DOHH2 (cell line): ENCODE results near the gene TRAPPC14.

Source experiments
- EZH2phosphoT487 ChIP-seq: fragments of 200-600 bp; sonication (generic); IDR thresholded peaks from 2 replicates; pipeline ENCODE4 v1.6.1; 2017; ENCODE audit warnings: borderline replicate concordance, mild to moderate bottlenecking, antibody characterized with exemption, low read length, moderate library complexity, mixed read lengths
- TF ChIP-seq, protein P1 (sequence below): fragments of 200-600 bp; sonication (generic); IDR thresholded peaks from one replicate; pipeline ENCODE4 v1.5.1; 2014; ENCODE audit warnings: antibody characterized with exemption, mild to moderate bottlenecking, low read depth, low read length; ENCODE audit not compliant: poor library complexity, severe bottlenecking

DNA sequence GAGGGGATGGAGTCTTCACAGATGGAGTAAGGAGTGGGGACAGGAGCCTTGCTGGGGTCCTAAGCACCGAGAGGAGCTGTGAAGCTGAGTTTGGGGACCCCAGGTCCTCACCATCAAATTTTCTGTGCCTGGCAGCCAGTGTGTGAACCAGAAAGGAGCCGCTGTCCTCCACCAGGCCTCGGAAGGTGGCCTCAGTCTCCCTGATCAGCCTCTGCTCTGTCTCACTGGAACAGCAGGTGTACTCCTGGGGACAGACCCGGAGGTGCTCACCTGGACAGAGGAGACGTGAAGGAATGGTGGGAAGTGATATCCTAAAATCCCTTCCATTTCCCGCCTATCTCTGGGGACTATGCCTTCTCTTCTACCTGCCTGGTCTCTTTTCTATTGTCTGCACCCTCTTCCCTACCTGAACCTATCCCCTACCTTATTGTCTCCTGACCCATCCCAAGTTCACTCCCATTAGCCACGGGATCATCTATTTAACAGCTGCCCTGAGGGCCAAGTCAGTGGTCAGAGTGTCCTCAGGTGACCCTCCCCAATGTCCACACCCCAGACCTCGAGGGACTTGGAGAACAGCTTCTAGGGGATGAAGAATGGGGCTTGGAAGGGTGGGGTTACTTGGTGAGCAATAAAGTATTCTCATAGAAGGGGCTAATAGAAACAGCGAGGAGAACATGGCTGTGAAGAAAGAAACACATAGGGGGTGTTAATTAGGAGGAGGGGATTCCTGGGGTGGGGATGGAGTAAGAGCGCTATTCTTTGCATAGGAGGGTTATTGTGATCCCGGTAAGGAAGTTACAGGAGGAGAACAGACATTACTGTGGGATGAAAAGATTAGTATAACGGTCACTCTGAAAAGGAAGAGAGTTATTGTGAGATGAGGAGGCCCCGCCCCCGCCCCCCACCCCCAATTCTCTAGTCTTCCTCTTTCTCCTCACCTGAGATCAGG, 17.8 kb upstream of the TRAPPC14 start:
- TF ChIP-seq, protein P1, sequence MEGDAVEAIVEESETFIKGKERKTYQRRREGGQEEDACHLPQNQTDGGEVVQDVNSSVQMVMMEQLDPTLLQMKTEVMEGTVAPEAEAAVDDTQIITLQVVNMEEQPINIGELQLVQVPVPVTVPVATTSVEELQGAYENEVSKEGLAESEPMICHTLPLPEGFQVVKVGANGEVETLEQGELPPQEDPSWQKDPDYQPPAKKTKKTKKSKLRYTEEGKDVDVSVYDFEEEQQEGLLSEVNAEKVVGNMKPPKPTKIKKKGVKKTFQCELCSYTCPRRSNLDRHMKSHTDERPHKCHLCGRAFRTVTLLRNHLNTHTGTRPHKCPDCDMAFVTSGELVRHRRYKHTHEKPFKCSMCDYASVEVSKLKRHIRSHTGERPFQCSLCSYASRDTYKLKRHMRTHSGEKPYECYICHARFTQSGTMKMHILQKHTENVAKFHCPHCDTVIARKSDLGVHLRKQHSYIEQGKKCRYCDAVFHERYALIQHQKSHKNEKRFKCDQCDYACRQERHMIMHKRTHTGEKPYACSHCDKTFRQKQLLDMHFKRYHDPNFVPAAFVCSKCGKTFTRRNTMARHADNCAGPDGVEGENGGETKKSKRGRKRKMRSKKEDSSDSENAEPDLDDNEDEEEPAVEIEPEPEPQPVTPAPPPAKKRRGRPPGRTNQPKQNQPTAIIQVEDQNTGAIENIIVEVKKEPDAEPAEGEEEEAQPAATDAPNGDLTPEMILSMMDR: no peak
- no peak for TF ChIP-seq EZH2phosphoT487
